Ishikawa (cell line): ENCODE measurements around the gene LMAN2L.

Source experiments
- CEBPB ChIP-seq: IDR thresholded peaks from 2 replicates; pipeline ENCODE4 v1.6.1; 2012
- CREB1 ChIP-seq: IDR thresholded peaks from 2 replicates; pipeline ENCODE4 v1.6.1; 2012; ENCODE audit warnings: low read depth
- EGR1 ChIP-seq: IDR thresholded peaks from 2 replicates; pipeline ENCODE4 v1.6.1; 2012
- EP300 ChIP-seq: IDR thresholded peaks from 2 replicates; pipeline ENCODE4 v1.6.1; 2012; ENCODE audit warnings: borderline replicate concordance
- FOXM1 ChIP-seq: IDR thresholded peaks from 2 replicates; pipeline ENCODE4 v1.6.1; 2012; ENCODE audit warnings: low read depth, borderline replicate concordance
- MAX ChIP-seq: IDR thresholded peaks from 2 replicates; pipeline ENCODE4 v1.6.1; 2012
- NFIC ChIP-seq: IDR thresholded peaks from 2 replicates; pipeline ENCODE4 v1.6.1; 2012
- RAD21 ChIP-seq: IDR thresholded peaks from 2 replicates; pipeline ENCODE4 v1.6.1; 2012; ENCODE audit warnings: low read depth
- REST ChIP-seq: IDR thresholded peaks from 2 replicates; pipeline ENCODE4 v1.6.1; 2012; ENCODE audit warnings: low read depth, mild to moderate bottlenecking
- TAF1 ChIP-seq: IDR thresholded peaks from 2 replicates; pipeline ENCODE4 v1.6.1; 2012; ENCODE audit warnings: low read depth, mild to moderate bottlenecking
- TCF12 ChIP-seq: IDR thresholded peaks from 2 replicates; pipeline ENCODE4 v1.6.1; 2012; ENCODE audit warnings: low read depth
- TEAD4 ChIP-seq: IDR thresholded peaks from 2 replicates; pipeline ENCODE4 v1.6.1; 2012
- USF1 ChIP-seq: IDR thresholded peaks from 2 replicates; pipeline ENCODE4 v1.6.1; 2012
- YY1 ChIP-seq: IDR thresholded peaks from 2 replicates; pipeline ENCODE4 v1.6.1; 2012; ENCODE audit warnings: low read depth
- ZBTB7A ChIP-seq: IDR thresholded peaks from 2 replicates; pipeline ENCODE4 v1.6.1; 2012; ENCODE audit warnings: low read depth

LMAN2L gene

GRCh38 chr2:96662360-96662759, 77.5 kb downstream of the LMAN2L start:
- TF ChIP-seq FOXM1 = no peak
- TF ChIP-seq TEAD4 = no peak
- TF ChIP-seq CREB1 = no peak
- TF ChIP-seq EP300 = no peak
- TF ChIP-seq REST = no peak
- TF ChIP-seq ZBTB7A = no peak
- TF ChIP-seq EGR1 = no peak
- TF ChIP-seq TAF1 = no peak
- no peak for TF ChIP-seq USF1
- TF ChIP-seq RAD21 = no peak
- TF ChIP-seq TCF12 = no peak
- no peak for TF ChIP-seq MAX
- no peak for TF ChIP-seq NFIC

GRCh38 chr2:96661324-96661723, 78.5 kb downstream of the LMAN2L start:
- no peak for TF ChIP-seq YY1
- no peak for TF ChIP-seq CEBPB
- TF ChIP-seq CREB1 = no peak
- no peak for TF ChIP-seq ZBTB7A
- no peak for TF ChIP-seq FOXM1

- no peak for TF ChIP-seq CEBPB
Measured at GRCh38 chr2:96656540-96656939, 83.3 kb downstream of the LMAN2L start.
